AG04449 (cell line): ENCODE results near the gene ELOVL5.
A peak's percentile ranks its signal among the peaks of the same experiment; 100 is the strongest.

Experiments used
- CTCF ChIA-PET: fragments of 350-600 bp; formaldehyde crosslinking; extraction: SDS; loops from one replicate; lab custom pipeline; 2021; ENCODE audit warnings: antibody characterized with exemption; lab: Yijun Ruan, JAX
- POLR2A ChIA-PET: fragments of 400-600, 350-600 bp; formaldehyde crosslinking; extraction: SDS; loops from one replicate; lab custom pipeline; 2020; ENCODE audit warnings: antibody characterized with exemption, inconsistent platforms; lab: Yijun Ruan, JAX
- DNase-seq: peaks from one replicate; pipeline ENCODE4 v3.0.0-alpha.2; 2010; ENCODE audit warnings: low read depth, low spot score
- H3K4me3 ChIP-seq: 2 replicates; pipeline ENCODE4 v1.5.1; 2011; ENCODE audit warnings: low read depth, mild to moderate bottlenecking, control low read depth, low read length
- TF ChIP-seq, protein P1 (sequence below): IDR thresholded peaks from one replicate; pipeline ENCODE4 v1.5.1; 2011; ENCODE audit warnings: mild to moderate bottlenecking, moderate library complexity, low read length, control low read depth, inconsistent platforms; ENCODE audit not compliant: insufficient read depth; ENCODE audit errors: missing control alignments

The ELOVL5 gene

DNA sequence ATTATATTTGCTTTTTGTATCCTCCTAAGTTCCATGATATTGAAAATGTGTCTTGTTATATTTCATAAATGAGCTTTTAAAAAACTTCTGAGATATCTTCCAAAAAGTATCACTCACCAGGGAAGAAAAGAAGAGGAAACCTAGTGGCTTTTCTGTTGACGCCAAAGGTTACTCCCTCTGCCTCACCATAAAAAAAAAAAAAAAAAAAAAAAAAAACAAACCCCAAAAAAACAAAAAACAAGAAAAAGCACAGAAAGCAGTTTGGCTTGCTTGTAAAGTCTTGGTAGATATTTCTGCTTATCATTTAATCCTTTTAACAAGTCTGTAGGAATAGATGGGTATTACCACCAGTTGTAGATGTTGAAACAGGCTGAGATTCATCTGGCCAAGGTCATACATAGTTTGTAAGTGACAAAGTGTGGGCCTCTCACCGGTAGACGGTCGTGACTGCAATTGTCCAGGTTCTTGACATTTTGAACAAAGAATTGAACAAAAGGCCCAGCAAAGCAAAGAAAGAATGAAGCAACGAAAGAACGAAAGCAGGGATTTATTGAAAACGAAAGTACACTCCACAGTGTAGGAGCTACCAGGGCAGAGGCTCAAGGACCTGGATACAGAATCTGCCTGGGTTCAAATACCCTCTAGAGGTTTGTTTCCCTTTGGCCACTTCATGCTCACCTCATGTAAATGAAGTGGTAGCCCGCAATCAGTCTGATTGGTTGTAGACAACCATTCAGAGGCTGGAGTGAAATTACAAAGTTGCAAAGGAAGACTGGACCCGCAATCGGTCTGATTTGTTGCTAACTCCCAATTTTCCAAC is 11.6 kb upstream of the ELOVL5 start:
- H3K4me3 ChIP-seq = no peak overlapping the region
- DNase-seq = no peak
- TF ChIP-seq, protein P1, sequence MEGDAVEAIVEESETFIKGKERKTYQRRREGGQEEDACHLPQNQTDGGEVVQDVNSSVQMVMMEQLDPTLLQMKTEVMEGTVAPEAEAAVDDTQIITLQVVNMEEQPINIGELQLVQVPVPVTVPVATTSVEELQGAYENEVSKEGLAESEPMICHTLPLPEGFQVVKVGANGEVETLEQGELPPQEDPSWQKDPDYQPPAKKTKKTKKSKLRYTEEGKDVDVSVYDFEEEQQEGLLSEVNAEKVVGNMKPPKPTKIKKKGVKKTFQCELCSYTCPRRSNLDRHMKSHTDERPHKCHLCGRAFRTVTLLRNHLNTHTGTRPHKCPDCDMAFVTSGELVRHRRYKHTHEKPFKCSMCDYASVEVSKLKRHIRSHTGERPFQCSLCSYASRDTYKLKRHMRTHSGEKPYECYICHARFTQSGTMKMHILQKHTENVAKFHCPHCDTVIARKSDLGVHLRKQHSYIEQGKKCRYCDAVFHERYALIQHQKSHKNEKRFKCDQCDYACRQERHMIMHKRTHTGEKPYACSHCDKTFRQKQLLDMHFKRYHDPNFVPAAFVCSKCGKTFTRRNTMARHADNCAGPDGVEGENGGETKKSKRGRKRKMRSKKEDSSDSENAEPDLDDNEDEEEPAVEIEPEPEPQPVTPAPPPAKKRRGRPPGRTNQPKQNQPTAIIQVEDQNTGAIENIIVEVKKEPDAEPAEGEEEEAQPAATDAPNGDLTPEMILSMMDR = no peak
- ChIA-PET CTCF (interaction anchor here (0.9 to 1.7 kb wide), 5 partner anchors 9 to 189 kb away, joined by 3 to 5 read pairs (median 3); no protein-coding TSS in a partner anchor), POLR2A (interaction anchor here (1.1 kb wide), 1 partner anchor 16 kb away, joined by 4 read pairs; no protein-coding TSS in a partner anchor)

DNA sequence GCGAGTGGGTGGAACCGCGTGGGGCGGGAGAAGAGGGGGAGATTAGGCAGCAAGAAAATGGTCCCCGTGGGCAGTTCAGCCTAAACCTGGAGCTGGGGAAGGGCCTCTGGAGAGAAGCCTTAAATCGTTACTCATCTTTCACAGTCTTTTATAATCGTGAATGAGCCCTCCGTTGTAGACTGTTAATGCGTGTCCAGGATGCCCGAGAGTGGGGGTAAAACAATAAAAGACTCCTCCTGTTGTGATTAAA is 11.0 kb upstream of the ELOVL5 start:
- ChIA-PET CTCF (interaction anchor here (0.9 to 1.7 kb wide), 5 partner anchors 9 to 188 kb away, joined by 3 to 5 read pairs (median 3); no protein-coding TSS in a partner anchor), POLR2A (interaction anchor here (0.7 to 1.1 kb wide), 4 partner anchors 12 to 823 kb away, joined by 3 to 7 read pairs (median 4); partner anchors contain the start of gene ELOVL5)
- H3K4me3 ChIP-seq = peak overlapping the region; percentile 59
- DNase-seq = no peak
- TF ChIP-seq, protein P1 = no peak

DNA sequence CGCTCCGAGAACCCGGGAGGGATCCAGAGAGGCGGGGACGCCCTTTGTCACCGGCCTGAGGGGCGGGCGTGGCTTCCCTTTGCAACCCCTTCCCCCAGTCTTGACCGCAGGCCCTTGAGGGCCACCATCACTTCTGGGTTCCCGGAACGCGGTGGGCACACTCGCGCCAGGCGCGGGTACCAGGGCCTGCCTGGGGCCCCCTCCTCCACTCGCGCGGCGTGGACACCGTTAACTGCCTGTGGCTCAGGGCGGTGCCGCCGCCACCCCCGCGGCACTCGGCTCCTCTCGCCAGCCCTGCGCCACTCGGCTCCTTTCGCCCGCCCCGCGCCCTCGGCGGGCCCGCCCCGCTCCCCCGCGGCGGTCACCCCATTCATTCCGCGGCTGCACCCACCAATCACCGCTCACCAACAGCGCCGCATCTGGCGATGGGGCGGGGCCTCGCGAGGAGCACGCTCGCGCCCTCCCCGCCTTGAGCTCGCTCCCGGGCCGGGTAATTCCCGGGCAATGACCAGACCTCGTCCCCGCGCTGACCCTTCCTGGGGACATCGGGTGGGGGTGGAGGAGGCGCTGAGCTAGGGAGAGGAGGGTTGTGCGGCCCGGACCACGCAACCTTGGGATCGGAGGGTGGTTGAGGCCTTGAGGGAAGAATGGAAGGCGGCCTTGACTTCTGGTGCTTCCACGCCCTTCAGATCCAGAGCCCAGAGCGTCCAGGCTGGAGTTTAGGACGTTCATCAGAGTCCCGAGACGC is 10.5 kb upstream of the ELOVL5 start:
- TF ChIP-seq, protein P1 = no peak
- CTCF ChIA-PET = interaction anchor here (0.9 to 1.7 kb wide), 5 partner anchors 8 to 188 kb away, joined by 3 to 5 read pairs (median 3); no protein-coding TSS in a partner anchor

DNA sequence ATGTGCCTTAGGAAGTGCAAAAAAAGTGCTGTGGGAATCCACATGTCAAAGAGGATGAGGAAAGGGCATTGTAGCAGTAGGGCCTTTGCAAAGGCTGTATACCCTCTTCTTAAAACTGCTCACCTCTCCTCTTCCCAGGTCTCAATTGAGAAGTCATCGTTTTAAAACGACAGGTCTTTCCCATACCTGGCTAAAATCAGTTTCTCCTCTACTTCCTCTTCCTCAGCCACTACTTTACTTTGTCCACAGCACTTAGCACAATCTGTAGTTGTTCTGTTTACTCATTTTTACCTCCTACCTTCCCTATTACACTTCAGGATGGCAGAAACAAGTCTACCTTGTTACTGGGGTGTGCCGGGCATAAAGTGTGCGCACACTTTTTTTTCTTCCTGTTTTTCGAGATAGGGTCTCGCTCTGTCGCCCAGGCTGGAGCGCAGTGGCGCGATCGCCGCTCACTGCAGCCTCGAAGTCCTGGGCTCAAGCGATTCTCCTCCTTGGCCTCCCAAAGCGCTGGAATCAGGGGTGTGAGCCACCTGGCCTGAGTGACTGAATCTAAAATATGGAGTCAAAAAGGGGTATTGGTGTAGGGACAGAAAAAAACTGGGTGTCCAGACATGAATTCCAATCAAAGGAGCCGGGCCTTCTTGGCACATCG is 9.8 kb upstream of the ELOVL5 start:
- CTCF ChIA-PET = no interaction called here
- DNase-seq = no peak
- TF ChIP-seq, protein P1 = no peak
- POLR2A ChIA-PET = interaction anchor here (1.0 kb wide), 1 partner anchor 11 kb away, joined by 7 read pairs; the partner anchor contains the start of gene ELOVL5
- H3K4me3 ChIP-seq = peak overlapping the region; percentile 66

More for the DNA sequence above, 10.5 kb upstream of the ELOVL5 start:
- H3K4me3 ChIP-seq = peak overlapping the region; percentile 66
- DNase-seq = peak; percentile 65
- POLR2A ChIA-PET = interaction anchor here (0.7 to 1.1 kb wide), 4 partner anchors 12 to 822 kb away, joined by 3 to 7 read pairs (median 4); partner anchors contain the start of gene ELOVL5

DNA sequence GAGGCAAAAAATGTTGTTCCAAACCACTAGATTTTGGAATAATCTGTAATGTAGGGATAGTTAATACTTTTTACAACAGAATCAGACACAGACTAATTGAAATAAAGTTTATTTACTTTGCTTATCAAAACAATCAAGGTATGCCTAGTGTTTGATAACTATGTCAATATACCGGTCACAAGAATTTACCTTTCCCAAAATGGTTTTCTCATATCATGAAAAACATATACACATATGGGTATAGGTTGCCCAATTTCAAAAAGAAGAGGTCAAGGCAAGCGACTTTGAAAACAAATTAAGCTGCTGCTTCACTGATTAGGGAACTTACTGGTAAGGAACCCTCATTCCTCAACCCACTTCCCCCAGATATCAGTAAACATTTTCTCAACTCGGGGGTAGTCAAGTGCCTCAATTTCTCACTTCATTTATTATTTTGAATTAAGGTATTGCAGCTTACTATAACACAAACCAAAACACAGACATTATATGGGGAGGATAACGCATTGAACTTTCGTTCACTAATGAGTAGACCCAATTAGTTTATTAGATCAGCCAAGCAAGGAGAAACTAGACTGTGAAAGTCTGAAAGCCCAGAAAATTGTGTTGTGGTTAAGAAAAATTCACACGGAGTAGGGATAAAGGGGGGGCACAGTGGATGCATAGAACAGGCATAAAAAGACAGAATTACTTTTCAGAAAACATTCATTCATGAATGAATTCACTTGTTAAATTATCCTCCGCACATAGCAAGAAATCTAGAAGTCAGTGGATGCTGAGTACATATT is 9.0 kb upstream of the ELOVL5 start:
- H3K4me3 ChIP-seq = no peak overlapping the region
- ChIA-PET CTCF (no interaction called here), POLR2A (no interaction called here)
- TF ChIP-seq, protein P1 = no peak
- no peak for DNase-seq
